Brain microvascular endothelial cell (primary cell): ENCODE measurements around the gene SLC2A9.

ENCODE experiments used
- DNase-seq: peaks from one replicate; pipeline ENCODE4 v3.0.0-alpha.2; 2020
- H3K27ac ChIP-seq: fragments of 250-450 bp; sonication (Bioruptor Pico); 2 replicates; pipeline ENCODE4 v1.5.1; 2020; ENCODE audit warnings: mild to moderate bottlenecking, moderate library complexity
- H3K27me3 ChIP-seq: fragments of 250-450 bp; sonication (Bioruptor Pico); replicated peaks from 2 replicates; pipeline ENCODE4 v1.5.1; 2020; ENCODE audit warnings: mild to moderate bottlenecking
- H3K36me3 ChIP-seq: fragments of 250-450 bp; sonication (Bioruptor Pico); replicated peaks from 2 replicates; pipeline ENCODE4 v1.5.1; 2020; ENCODE audit warnings: mild to moderate bottlenecking
- H3K4me3 ChIP-seq: 2 replicates; pipeline ENCODE4 v1.5.1; 2011; ENCODE audit warnings: low read depth, mild to moderate bottlenecking, control low read depth, low read length, moderate library complexity
- CTCF ChIP-seq: IDR thresholded peaks from 2 replicates; pipeline ENCODE4 v1.5.1; 2011; ENCODE audit warnings: low read depth, mild to moderate bottlenecking, moderate library complexity, low read length, control low read depth, inconsistent platforms; ENCODE audit errors: missing control alignments
- in situ Hi-C: cut with HindIII; loops from 2 replicates; pipeline ENCODE4 v1.10.0; 2017; ENCODE audit warnings: low sequenced_read_pairs, low pct_ligation_motif_present

The SLC2A9 gene

DNA sequence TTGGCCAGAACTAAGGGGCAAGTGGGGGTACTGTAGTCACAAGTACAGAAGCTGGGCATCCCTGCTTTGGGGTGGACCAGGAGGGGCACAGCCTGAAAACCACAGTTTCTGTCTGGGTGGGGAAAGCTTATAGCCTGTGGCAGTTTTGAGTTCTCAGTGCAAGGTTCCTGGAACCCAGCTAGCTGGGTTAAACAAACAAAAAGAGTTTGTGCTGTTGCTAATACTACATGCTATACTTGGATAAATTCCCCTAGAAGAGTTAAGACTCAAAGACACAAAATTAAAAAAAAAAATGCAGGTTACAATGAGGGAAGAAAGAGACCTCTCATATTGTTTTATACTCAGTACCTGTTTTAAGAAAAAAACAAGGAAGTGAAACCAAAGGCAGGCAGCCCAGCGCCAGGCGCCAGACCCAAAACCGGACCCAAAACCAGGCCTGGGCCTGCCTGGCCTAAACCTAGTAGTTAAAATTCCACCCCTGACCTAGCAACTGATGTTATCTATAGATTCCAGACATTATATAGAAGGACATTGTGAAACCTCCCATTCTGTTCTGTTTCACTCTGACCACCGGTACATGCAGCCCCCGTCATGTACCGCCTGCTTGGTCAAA lies 50.8 kb downstream of the SLC2A9 start:
- in situ Hi-C loops, result no loop called here
- TF ChIP-seq CTCF, result no peak
- H3K27me3 ChIP-seq, result no peaks in the 10 kb centered on the region
- H3K36me3 ChIP-seq, result no peaks in the 10 kb centered on the region
- H3K4me3 ChIP-seq, result no peak overlapping the region
- no peak for DNase-seq
- H3K27ac ChIP-seq, result no peak overlapping the region

- in situ Hi-C loops, result no loop called here
- Histone ChIP-seq H3K36me3 (no peaks in the 10 kb centered on the region), H3K27me3 (no peaks in the 10 kb centered on the region), H3K27ac (no peak overlapping the region), H3K4me3 (no peak overlapping the region)
- DNase-seq, result no peak
- no peak for TF ChIP-seq CTCF
These were observed 51.5 kb downstream of the SLC2A9 start for GRCh38 chr4:9969526-9970398.

DNA sequence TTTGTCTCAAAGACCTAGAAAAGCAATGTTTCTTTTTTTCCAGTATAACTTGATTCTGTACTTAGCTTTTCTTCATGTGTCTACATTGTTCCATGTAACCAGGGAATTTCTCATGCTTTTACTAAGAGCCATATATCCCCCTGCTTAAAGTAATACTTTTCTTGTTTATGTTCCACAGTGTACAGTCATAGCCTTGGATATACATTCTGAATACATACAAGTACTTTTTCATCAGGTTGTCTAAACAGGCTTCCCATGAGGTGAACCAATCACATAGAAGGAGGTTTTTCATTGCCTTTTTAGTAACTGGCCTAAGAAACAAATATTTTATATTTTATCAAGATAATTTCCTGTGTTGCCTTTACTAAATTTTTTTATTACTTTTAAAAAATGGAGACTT lies 52.8 kb downstream of the SLC2A9 start:
- no peak overlapping the region for H3K27ac ChIP-seq
- H3K36me3 ChIP-seq, result no peaks in the 10 kb centered on the region
- H3K4me3 ChIP-seq, result no peak overlapping the region
- no peak for TF ChIP-seq CTCF
- no peaks in the 10 kb centered on the region for H3K27me3 ChIP-seq
- in situ Hi-C loops, result no loop called here
- DNase-seq, result no peak

GRCh38 chr4:9964879-9965278 lies 56.4 kb downstream of the SLC2A9 start:
- TF ChIP-seq CTCF, result no peak
- Histone ChIP-seq H3K36me3 (no peaks in the 10 kb centered on the region), H3K4me3 (no peak overlapping the region), H3K27me3 (no peaks in the 10 kb centered on the region), H3K27ac (no peak overlapping the region)
- DNase-seq, result no peak
- in situ Hi-C loops, result no loop called here

DNA sequence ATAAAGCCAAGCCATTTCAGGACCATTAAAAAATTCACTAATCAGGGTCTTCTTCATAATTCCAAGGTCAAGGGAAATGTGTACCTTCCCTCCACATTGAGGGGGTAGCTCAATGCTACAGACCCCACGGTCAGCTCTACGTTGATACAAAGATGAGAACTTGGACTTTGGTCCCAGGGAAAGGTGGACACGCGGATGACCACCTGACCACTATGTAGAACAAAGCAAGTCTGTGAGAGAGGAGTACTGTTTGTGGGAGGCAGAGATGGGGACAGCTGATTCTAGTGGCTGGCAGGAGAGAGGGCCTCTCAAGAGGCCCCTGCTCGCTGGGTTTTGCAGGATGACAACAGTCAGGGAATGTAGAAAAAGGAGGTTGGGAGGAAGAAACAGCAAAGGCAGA lies 58.0 kb downstream of the SLC2A9 start:
- no peak for DNase-seq
- TF ChIP-seq CTCF, result no peak
- H3K36me3 ChIP-seq, result no peaks in the 10 kb centered on the region
- H3K27me3 ChIP-seq, result no peaks in the 10 kb centered on the region
- H3K27ac ChIP-seq, result no peak overlapping the region
- no peak overlapping the region for H3K4me3 ChIP-seq
- in situ Hi-C loops, result no loop called here
